Endodermal cell (in vitro differentiated cells): ENCODE data around the gene TM4SF18. TPM values are rescaled to one million over a fixed set of nuclear protein-coding genes. Genes with fewer than 3 reads are reported as not detected.

Experiments
- DNase-seq: peaks from one replicate; pipeline ENCODE4 v3.0.0-alpha.2; 2017
- H3K27ac ChIP-seq: 2 replicates; pipeline ENCODE4 v1.5.1; 2013; ENCODE audit warnings: mild to moderate bottlenecking, low read depth, low read length, moderate library complexity
- H3K27me3 ChIP-seq: 2 replicates; pipeline ENCODE4 v1.6.1; 2013; ENCODE audit warnings: mild to moderate bottlenecking, low read length, moderate library complexity; ENCODE audit not compliant: insufficient read depth, control insufficient read depth, poor library complexity, severe bottlenecking
- H3K36me3 ChIP-seq: 2 replicates; pipeline ENCODE4 v1.7.0; 2013; ENCODE audit warnings: mild to moderate bottlenecking, low read length, moderate library complexity; ENCODE audit not compliant: control insufficient read depth, insufficient read depth
- H3K4me1 ChIP-seq: one replicate; pipeline ENCODE4 v1.7.0; 2013; ENCODE audit warnings: low read length; ENCODE audit not compliant: control insufficient read depth, insufficient read depth
- H3K4me3 ChIP-seq: 2 replicates; pipeline ENCODE4 v1.5.1; 2013; ENCODE audit warnings: mild to moderate bottlenecking, low read length, moderate library complexity
- H3K9ac ChIP-seq: 2 replicates; pipeline ENCODE4 v1.6.1; 2013; ENCODE audit warnings: mild to moderate bottlenecking, low read length, moderate library complexity; ENCODE audit not compliant: poor library complexity, severe bottlenecking; ENCODE audit errors: extremely low read depth
- H3K9me3 ChIP-seq: 2 replicates; pipeline ENCODE4 v1.6.1; 2013; ENCODE audit warnings: mild to moderate bottlenecking, low read length, moderate library complexity; ENCODE audit not compliant: control insufficient read depth
- H3K27ac Mint-ChIP-seq: 2 replicates; pipeline ENCODE4 v1.8.0; 2020; ENCODE audit warnings: mixed read lengths
- H3K27me3 Mint-ChIP-seq: 2 replicates; pipeline ENCODE4 v1.8.0; 2021; ENCODE audit warnings: mild to moderate bottlenecking, mixed read lengths; ENCODE audit not compliant: insufficient read depth
- H3K36me3 Mint-ChIP-seq: 2 replicates; pipeline ENCODE4 v1.8.0; 2020; ENCODE audit warnings: low read depth, mixed read lengths
- H3K4me1 Mint-ChIP-seq: 2 replicates; pipeline ENCODE4 v1.8.0; 2020; ENCODE audit warnings: mixed read lengths
- H3K4me3 Mint-ChIP-seq: 2 replicates; pipeline ENCODE4 v1.8.0; 2020; ENCODE audit warnings: mild to moderate bottlenecking, moderate library complexity, mixed read lengths
- H3K9me3 Mint-ChIP-seq: 2 replicates; pipeline ENCODE4 v1.8.0; 2020; ENCODE audit warnings: mild to moderate bottlenecking, mixed read lengths
- WGBS, 2 experiments: methylation state at CpG; one replicate each; pipeline versions ENCODE4 v1.1.5 to v1.1.7; 2013; ENCODE audit warnings: missing lambda C conversion rate in 2 of 2, mixed read lengths in 1 of 2; ENCODE audit not compliant: insufficient coverage in 1 of 2, insufficient read length in 1 of 2; 5-methylcytosine and 5-hydroxymethylcytosine counted together
- total RNA-seq, 2 donors: library from RNA; stranded (reverse); fragmentation: NEBNext Ultra II Directional in 1 of 2; extraction: Animal tissue kit (Norgen Biotek cat#: 25700) in 1 of 2; gene quantifications; 2 replicates in 1 of 2; 3 replicates in 1 of 2; pipeline ENCODE4 v1.2.1, GENCODE V29; 2021
- TF ChIP-seq, protein P1 (sequence below): fragments of 200-600 bp; sonication (generic); conservative IDR thresholded peaks from 2 replicates; pipeline ENCODE4 v1.5.0; 2021; ENCODE audit warnings: antibody characterized with exemption, mild to moderate bottlenecking

Gene TM4SF18
- total RNA-seq, 2 donors from 2014 or later: 0.58 to 0.62 TPM

DNA sequence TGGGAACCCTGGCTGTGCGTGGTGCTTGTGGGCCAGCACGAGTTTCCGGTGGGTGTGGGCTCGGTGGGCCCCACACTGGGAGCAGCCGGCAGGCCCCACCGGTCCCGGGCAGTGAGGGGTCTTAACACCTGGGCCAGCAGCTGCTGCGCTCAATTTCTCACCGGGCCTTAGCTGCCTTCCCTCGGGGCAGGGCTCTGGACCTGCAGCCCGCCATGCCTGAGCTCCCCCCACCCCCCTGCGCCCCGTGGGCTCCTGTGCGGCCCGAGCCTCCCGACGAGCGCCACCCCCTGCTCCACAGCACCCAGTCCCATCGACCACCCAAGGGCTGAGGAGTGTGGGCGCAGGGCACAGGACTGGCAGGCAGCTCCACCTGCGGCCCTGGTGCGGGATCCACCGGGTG, 49.4 kb downstream of the TM4SF18 start:
- H3K27me3 Mint-ChIP-seq: no peaks in the 10 kb centered on the region
- H3K4me1 Mint-ChIP-seq: peaks cover 35% of the 10 kb centered on the region
- peaks cover 16% of the 10 kb centered on the region for H3K4me1 ChIP-seq
- no peak overlapping the region for H3K4me3 ChIP-seq
- peaks cover 9% of the 10 kb centered on the region for H3K9me3 Mint-ChIP-seq
- 94 to 100% methylated on average over 9 to 23 of the region's 23 CpGs for WGBS, 2 experiments
- H3K9me3 ChIP-seq: no peaks in the 10 kb centered on the region
- TF ChIP-seq, protein P1, sequence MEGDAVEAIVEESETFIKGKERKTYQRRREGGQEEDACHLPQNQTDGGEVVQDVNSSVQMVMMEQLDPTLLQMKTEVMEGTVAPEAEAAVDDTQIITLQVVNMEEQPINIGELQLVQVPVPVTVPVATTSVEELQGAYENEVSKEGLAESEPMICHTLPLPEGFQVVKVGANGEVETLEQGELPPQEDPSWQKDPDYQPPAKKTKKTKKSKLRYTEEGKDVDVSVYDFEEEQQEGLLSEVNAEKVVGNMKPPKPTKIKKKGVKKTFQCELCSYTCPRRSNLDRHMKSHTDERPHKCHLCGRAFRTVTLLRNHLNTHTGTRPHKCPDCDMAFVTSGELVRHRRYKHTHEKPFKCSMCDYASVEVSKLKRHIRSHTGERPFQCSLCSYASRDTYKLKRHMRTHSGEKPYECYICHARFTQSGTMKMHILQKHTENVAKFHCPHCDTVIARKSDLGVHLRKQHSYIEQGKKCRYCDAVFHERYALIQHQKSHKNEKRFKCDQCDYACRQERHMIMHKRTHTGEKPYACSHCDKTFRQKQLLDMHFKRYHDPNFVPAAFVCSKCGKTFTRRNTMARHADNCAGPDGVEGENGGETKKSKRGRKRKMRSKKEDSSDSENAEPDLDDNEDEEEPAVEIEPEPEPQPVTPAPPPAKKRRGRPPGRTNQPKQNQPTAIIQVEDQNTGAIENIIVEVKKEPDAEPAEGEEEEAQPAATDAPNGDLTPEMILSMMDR: no peak
- no peak overlapping the region for H3K27ac Mint-ChIP-seq
- H3K4me3 Mint-ChIP-seq: no peak overlapping the region
- DNase-seq: no peak
- H3K36me3 Mint-ChIP-seq: peaks cover 2% of the 10 kb centered on the region
- no peak overlapping the region for H3K27ac ChIP-seq
- H3K27me3 ChIP-seq: no peaks in the 10 kb centered on the region
- H3K36me3 ChIP-seq: no peaks in the 10 kb centered on the region
- no peak overlapping the region for H3K9ac ChIP-seq

DNA sequence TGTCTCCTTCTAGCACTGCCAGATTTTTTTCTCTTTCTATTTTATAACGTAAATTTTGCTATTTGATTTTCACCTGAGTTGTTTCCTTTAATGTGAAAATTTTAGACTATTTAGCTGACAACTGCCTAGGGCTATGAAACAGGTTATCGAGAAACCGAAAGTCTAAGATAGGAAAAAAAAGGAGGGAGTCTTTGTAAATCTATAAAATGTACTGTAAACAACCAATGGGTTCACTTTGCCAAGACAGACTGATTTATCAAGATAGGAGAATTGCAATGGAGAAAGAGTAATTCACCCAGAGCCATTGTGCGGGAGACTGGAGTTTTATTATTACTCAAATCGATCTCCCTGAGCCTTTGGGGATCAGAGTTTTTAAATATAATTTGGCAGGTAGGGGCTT, 50.0 kb downstream of the TM4SF18 start:
- H3K36me3 ChIP-seq: no peaks in the 10 kb centered on the region
- TF ChIP-seq, protein P1: no peak
- Mint-ChIP-seq H3K36me3 (peaks cover 2% of the 10 kb centered on the region), H3K4me1 (peaks cover 39% of the 10 kb centered on the region), H3K9me3 (peaks cover 9% of the 10 kb centered on the region), H3K4me3 (no peak overlapping the region), H3K27me3 (no peaks in the 10 kb centered on the region), H3K27ac (no peak overlapping the region)
- 76 to 83% methylated on average over 4 to 5 of the region's 5 CpGs for WGBS, 2 experiments
- peaks cover 17% of the 10 kb centered on the region for H3K4me1 ChIP-seq
- DNase-seq: no peak
- no peaks in the 10 kb centered on the region for H3K9me3 ChIP-seq
- no peak overlapping the region for H3K27ac ChIP-seq
- H3K27me3 ChIP-seq: no peaks in the 10 kb centered on the region
- H3K4me3 ChIP-seq: no peak overlapping the region
- no peak overlapping the region for H3K9ac ChIP-seq

DNA sequence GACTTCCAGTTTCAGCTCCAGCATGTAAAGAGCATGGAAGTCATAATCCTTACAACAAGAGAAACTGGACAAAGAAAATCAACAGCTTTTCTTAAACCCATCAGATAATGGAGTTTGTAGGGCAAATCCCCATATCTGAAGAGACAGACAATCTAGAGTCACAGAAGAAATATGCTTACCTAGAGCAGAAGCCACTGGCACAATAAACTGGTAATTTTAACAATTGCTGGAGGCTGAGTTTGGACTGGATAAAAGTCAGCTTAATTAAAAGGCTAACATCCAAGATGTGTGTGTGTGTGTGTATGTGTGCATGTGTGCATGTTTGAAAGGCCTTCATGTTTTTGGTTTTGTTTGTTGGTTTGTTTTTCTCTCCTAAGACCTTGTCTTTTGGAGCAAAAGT, 50.6 kb downstream of the TM4SF18 start:
- no peaks in the 10 kb centered on the region for H3K9me3 ChIP-seq
- H3K27ac Mint-ChIP-seq: no peak overlapping the region
- H3K4me3 ChIP-seq: peak overlapping the region; percentile 56
- H3K27ac ChIP-seq: no peak overlapping the region
- peaks cover 9% of the 10 kb centered on the region for H3K9me3 Mint-ChIP-seq
- no peaks in the 10 kb centered on the region for H3K36me3 ChIP-seq
- TF ChIP-seq, protein P1: no peak
- peaks cover 39% of the 10 kb centered on the region for H3K4me1 Mint-ChIP-seq
- H3K27me3 Mint-ChIP-seq: no peaks in the 10 kb centered on the region
- H3K4me1 ChIP-seq: peaks cover 17% of the 10 kb centered on the region
- H3K9ac ChIP-seq: no peak overlapping the region
- no peak overlapping the region for H3K4me3 Mint-ChIP-seq
- peaks cover 2% of the 10 kb centered on the region for H3K36me3 Mint-ChIP-seq
- DNase-seq: no peak
- H3K27me3 ChIP-seq: no peaks in the 10 kb centered on the region
